HG03378 (cell line): ENCODE data around the gene PLOD2.

Experiments
- ATAC-seq: cut with Tn5 transposase; IDR thresholded peaks from one replicate; pipeline ENCODE4 v1.9.1; 2021; ENCODE audit warnings: mild to moderate bottlenecking, moderate library complexity; ENCODE audit not compliant: unreplicated experiment

Gene PLOD2

DNA sequence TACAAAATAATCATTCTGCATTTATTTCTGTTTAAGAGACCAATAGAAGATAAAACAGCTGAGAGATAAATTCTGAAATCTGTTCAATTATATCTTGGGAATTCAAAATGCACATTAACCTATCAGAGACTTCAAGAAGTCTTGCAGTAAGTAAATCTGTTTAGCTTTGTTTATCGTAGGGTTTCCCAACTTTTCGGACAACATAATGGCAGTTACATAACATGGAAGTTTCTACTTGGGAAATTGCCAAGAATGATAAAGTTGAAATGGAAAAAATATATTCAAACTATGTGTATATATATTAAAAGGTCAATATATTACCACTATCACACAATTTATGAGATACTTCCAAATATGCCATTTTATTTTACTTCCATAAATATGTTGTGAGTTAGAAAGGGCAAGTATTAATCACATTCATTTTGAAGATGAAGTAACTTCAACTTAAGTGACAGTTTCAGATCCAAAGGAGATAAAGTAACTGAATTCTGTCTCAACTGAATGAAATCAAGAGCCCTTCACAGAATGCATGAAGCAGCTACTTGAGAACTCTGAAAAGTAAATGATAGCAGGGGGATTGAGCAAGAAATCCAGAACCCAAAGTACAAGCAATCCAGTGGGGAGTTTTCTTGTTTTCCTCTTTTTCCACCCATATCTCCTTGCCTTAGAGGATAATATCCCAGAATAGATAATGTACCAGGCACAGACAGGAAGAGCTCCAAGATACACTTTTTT lies 108.8 kb downstream of the PLOD2 start:
- ATAC-seq = no peak

- no peak for ATAC-seq
These were observed 110.3 kb downstream of the PLOD2 start for GRCh38 chr3:146050691-146051090.

GRCh38 chr3:146047485-146047884 lies 113.5 kb downstream of the PLOD2 start:
- no peak for ATAC-seq

GRCh38 chr3:146044046-146044445 lies 116.9 kb downstream of the PLOD2 start:
- no peak for ATAC-seq

- no peak for ATAC-seq
These were observed 120.4 kb downstream of the PLOD2 start for GRCh38 chr3:146040630-146041029.

GRCh38 chr3:146037697-146038096 lies 123.3 kb downstream of the PLOD2 start:
- ATAC-seq = no peak

DNA sequence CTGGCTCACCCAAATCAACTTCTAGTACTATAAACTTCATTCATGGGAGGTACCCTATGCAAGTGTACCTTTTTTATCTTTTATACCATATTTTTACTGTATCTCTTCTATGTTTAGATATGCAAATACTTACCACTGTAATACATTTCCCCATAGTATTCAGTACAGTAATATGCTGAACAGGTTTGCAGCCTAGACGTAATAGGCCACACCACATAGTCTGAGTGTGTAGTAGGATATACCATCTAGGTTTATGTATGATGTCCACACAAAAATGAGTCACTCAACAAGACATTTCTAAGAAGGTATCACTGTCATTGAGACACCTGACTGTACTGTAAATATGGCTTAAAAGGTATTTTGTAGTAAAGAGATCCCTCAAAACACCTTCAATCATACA lies 124.7 kb downstream of the PLOD2 start:
- ATAC-seq = no peak

- no peak for ATAC-seq
These were observed 125.6 kb downstream of the PLOD2 start for GRCh38 chr3:146035366-146035765.

GRCh38 chr3:146033950-146034349 lies 127.0 kb downstream of the PLOD2 start:
- no peak for ATAC-seq

DNA sequence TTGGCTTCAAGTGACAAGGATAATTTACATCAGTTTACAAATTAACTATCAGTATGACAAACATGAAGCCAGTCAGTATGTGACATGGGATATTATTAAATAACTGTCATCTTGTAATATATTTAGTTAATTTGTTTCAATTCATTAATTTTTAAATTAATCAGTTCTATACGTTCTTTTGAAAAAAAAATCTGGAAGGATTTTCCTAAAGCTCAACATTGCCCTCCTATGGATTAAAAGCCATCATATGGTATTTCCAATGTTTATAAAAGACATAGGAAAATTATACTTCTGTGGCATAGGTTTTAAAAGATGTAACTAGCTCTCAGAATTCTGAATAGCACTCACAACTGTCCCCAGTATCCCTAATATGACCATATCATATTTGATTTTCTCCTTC lies 134.4 kb downstream of the PLOD2 start:
- no peak for ATAC-seq

- ATAC-seq = no peak
These were observed 136.7 kb downstream of the PLOD2 start for GRCh38 chr3:146024260-146024659.

DNA sequence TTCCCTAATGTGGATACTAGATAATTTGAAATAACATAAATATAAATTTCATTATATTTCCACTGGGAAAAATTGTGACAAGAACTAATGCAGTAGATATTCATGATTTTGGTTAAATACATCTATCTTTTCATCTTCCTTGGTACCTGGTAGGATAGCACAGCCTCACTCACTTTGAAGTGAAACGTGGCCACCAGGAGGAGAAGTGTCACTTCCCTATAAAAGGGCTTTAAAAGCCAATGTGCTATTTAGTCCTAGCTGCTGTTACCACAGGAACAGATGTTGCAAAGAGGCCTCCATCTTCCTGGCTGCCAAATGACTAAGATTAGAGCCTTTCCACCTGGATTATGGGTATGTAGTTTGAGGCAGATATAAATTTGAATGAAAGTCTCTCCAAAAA lies 140.0 kb downstream of the PLOD2 start:
- no peak for ATAC-seq

DNA sequence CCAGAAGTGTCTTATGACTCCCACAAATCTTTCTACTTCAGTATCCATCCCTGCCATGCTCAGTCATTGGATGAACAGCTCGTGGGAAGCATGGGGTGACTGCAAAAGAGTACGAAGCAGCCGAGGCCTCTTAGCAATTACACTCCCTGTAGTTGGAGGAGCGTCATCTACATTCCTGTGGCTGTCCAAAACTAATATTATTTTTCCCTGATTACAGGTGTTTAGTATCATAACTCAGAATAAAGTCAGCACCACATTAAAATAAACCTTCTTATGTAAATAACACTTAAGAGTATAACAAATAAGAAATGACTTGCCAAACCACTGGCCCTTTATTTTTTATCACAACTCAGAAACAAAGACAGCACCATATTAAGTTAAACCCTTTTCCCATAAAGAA lies 141.5 kb downstream of the PLOD2 start:
- no peak for ATAC-seq
